ENCODE measurements around the gene ZDHHC14. TPM values are rescaled to one million over a fixed set of nuclear protein-coding genes. Genes with fewer than 3 reads are reported as not detected.
"Not testable (repeated sequence)": the region's sequence is repeated elsewhere in the genome, so short reads cannot be mapped to it uniquely, and the experiment has no call there.

ZDHHC14 gene
- total RNA-seq, 1 donor from 2014 or later = 14.5 TPM

- Histone ChIP-seq H3K4me3 (no peak overlapping the region), H3K27ac (no peak overlapping the region), H3K4me1 (no peaks in the 10 kb centered on the region), H3K36me3 (no peaks in the 10 kb centered on the region), H3K9me3 (no peaks in the 10 kb centered on the region), H3K27me3 (no peaks in the 10 kb centered on the region)
- no peak for TF ChIP-seq CTCF (IDR thresholded peaks at IDR 0.05)
- intact Hi-C loops (cut with DNase I) = no loop called here
- no peak for DNase-seq (ENCODE audit: low spot score in 2 of 2)
These were observed 176.6 kb downstream of the ZDHHC14 start for GRCh38 chr6:157557559-157557958.

GRCh38 chr6:157558049-157558448 lies 177.1 kb downstream of the ZDHHC14 start:
- intact Hi-C loops (cut with DNase I) = no loop called here
- Histone ChIP-seq H3K27me3 (no peaks in the 10 kb centered on the region), H3K4me1 (no peaks in the 10 kb centered on the region), H3K27ac (no peak overlapping the region), H3K9me3 (no peaks in the 10 kb centered on the region), H3K4me3 (no peak overlapping the region), H3K36me3 (no peaks in the 10 kb centered on the region)
- TF ChIP-seq CTCF (IDR thresholded peaks at IDR 0.05) = no peak
- no peak for DNase-seq (ENCODE audit: low spot score in 2 of 2)

- Histone ChIP-seq H3K27ac (no peak overlapping the region), H3K9me3 (no peaks in the 10 kb centered on the region), H3K36me3 (no peaks in the 10 kb centered on the region), H3K4me3 (no peak overlapping the region), H3K4me1 (no peaks in the 10 kb centered on the region), H3K27me3 (no peaks in the 10 kb centered on the region)
- no peak for DNase-seq (ENCODE audit: low spot score in 2 of 2)
- intact Hi-C loops (cut with DNase I) = no loop called here
- no peak for TF ChIP-seq CTCF (IDR thresholded peaks at IDR 0.05)
These were observed 177.7 kb downstream of the ZDHHC14 start for GRCh38 chr6:157558487-157559200.

GRCh38 chr6:157559201-157559756 lies 178.3 kb downstream of the ZDHHC14 start:
- no peak for DNase-seq (ENCODE audit: low spot score in 2 of 2)
- Histone ChIP-seq H3K27me3 (no peaks in the 10 kb centered on the region), H3K9me3 (no peaks in the 10 kb centered on the region), H3K27ac (no peak overlapping the region), H3K4me1 (no peaks in the 10 kb centered on the region), H3K36me3 (no peaks in the 10 kb centered on the region), H3K4me3 (no peak overlapping the region)
- no peak for TF ChIP-seq CTCF (IDR thresholded peaks at IDR 0.05)
- intact Hi-C loops (cut with DNase I) = no loop called here

- H3K36me3 ChIP-seq; H3K4me1 ChIP-seq; H3K27me3 ChIP-seq; H3K4me3 ChIP-seq; DNase-seq (ENCODE audit: low spot score in 2 of 2); H3K9me3 ChIP-seq; H3K27ac ChIP-seq; intact Hi-C loops (cut with DNase I): not testable (repeated sequence)
These were observed 179.1 kb downstream of the ZDHHC14 start for GRCh38 chr6:157560063-157560462.

- Histone ChIP-seq H3K27ac (no peak overlapping the region), H3K36me3 (no peaks in the 10 kb centered on the region), H3K4me1 (no peaks in the 10 kb centered on the region), H3K27me3 (no peaks in the 10 kb centered on the region), H3K4me3 (no peak overlapping the region), H3K9me3 (no peaks in the 10 kb centered on the region)
- no peak for DNase-seq (ENCODE audit: low spot score in 2 of 2)
- no peak for TF ChIP-seq CTCF (IDR thresholded peaks at IDR 0.05)
- intact Hi-C loops (cut with DNase I) = no loop called here
These were observed 179.9 kb downstream of the ZDHHC14 start for GRCh38 chr6:157560691-157561413.

All from ascending aorta (tissue), 2 donors.